ENCODE results near the gene ENTR1.
A peak's percentile ranks its signal among the peaks of the same experiment; 100 is the strongest.
"Not testable (repeated sequence)": the region's sequence is repeated elsewhere in the genome, so short reads cannot be mapped to it uniquely, and the experiment has no call there.

ENTR1 gene

DNA sequence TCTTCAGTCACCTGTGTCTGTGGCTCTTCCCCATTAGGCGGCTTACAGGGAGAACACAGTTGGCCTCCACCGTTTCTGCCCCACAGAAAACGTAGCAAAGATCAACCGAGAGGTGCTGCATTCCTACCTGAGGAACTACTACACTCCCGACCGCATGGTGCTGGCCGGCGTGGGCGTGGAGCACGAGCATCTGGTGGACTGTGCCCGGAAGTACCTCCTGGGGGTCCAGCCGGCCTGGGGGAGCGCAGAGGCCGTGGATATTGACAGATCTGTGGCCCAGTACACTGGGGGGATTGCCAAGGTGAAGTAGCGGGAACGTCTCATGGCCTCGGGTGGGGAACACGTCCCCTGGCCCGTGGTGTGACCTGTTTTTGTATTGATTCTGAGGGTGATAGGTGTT is 6.5 kb upstream of the ENTR1 start:
- DNase-seq (ENCODE audit: low spot score) = no peak
- Histone ChIP-seq H3K27ac (no peak overlapping the region), H3K4me3 (no peak overlapping the region)
- TF ChIP-seq, protein P1, sequence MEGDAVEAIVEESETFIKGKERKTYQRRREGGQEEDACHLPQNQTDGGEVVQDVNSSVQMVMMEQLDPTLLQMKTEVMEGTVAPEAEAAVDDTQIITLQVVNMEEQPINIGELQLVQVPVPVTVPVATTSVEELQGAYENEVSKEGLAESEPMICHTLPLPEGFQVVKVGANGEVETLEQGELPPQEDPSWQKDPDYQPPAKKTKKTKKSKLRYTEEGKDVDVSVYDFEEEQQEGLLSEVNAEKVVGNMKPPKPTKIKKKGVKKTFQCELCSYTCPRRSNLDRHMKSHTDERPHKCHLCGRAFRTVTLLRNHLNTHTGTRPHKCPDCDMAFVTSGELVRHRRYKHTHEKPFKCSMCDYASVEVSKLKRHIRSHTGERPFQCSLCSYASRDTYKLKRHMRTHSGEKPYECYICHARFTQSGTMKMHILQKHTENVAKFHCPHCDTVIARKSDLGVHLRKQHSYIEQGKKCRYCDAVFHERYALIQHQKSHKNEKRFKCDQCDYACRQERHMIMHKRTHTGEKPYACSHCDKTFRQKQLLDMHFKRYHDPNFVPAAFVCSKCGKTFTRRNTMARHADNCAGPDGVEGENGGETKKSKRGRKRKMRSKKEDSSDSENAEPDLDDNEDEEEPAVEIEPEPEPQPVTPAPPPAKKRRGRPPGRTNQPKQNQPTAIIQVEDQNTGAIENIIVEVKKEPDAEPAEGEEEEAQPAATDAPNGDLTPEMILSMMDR (IDR thresholded peaks at IDR 0.05) = no peak

GRCh38 chr9:136416427-136416826 is 6.0 kb upstream of the ENTR1 start:
- DNase-seq (ENCODE audit: low spot score) = no peak
- Histone ChIP-seq H3K27ac (no peak overlapping the region), H3K4me3 (no peak overlapping the region)
- TF ChIP-seq, protein P1 (IDR thresholded peaks at IDR 0.05) = no peak

DNA sequence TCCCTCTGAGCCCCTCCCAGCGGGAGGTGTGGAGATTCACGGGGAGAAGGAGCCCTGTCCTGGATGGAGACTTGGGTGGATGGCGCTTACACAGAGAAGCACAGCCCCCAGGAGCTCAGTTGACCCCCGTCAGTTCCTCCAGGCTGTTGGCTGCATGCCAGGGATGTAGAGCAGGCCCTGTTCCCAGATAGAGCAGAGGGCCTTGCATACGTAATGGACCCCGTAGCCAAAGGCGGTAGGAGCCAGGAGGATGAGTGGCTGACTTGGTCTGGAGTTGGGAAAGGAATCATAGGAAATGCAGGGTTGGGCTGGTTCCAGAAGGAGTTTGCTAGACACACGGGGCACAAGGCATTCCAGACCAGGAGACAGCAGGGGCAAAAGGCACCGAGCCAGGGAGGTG is 2.5 kb upstream of the ENTR1 start:
- H3K4me3 ChIP-seq = no peak overlapping the region
- TF ChIP-seq, protein P1 (IDR thresholded peaks at IDR 0.05) = no peak
- H3K27ac ChIP-seq = no peak overlapping the region
- no peak for DNase-seq (ENCODE audit: low spot score)

GRCh38 chr9:136411378-136411777 is 964 bp upstream of the ENTR1 start:
- H3K4me3 ChIP-seq = peak overlapping the region; percentile 97
- H3K27ac ChIP-seq = no peak overlapping the region
- DNase-seq (ENCODE audit: low spot score) = no peak
- TF ChIP-seq, protein P1 (IDR thresholded peaks at IDR 0.05) = no peak

DNA sequence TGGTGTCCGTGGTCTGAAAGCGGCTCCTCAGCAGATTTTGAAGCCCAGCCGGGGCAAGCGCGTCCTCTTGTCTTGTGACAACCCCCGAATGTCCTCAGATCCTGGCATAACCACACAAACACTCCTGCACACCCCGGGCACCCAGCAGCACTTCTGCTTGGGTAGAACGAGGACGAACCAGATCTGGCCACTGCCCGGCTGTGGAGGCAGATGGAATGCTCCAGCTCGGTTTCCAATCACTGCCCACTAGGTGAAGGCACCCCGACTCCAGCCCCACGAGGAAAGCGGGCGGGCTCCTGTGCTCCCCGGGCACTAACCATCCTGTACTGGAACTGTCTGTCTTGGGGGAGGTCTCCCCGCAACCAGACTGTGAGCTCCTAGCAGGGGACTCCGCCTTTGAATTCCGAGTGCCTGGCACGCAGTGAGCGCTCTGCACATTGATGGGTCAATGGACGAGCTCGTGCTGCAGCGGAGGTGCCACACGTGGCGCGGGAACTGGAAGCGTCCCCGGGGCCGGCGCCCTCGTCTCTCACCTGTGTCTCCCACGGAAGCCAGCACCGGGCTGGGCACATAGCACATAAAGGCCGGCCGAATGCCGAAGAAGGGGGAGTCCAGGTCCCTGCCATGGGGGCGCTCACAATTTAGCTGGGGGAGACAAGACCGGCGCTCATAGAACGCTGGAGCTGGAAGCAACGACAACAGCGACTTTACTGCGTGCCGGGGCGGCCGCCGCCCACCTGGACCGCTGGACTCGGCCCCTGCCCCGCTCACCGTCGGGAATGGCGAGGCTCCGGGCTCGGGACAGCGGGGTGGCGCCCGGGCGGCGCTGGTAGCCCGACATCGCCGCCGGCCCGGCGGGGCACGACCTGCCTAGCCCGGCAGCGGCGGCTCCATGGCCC is 608 bp downstream of the ENTR1 start:
- DNase-seq (ENCODE audit: low spot score) = no peak
- TF ChIP-seq, protein P1 (IDR thresholded peaks at IDR 0.05) = no peak
- Histone ChIP-seq H3K4me3 (peak overlapping the region; percentile 97), H3K27ac (peak overlapping the region in 1 of 2 donors; percentile 90)

GRCh38 chr9:136407911-136408310 is 2.5 kb downstream of the ENTR1 start:
- DNase-seq (ENCODE audit: low spot score) = no peak
- Histone ChIP-seq H3K4me3 (no peak overlapping the region), H3K27ac (no peak overlapping the region)
- TF ChIP-seq, protein P1 (IDR thresholded peaks at IDR 0.05) = no peak

DNA sequence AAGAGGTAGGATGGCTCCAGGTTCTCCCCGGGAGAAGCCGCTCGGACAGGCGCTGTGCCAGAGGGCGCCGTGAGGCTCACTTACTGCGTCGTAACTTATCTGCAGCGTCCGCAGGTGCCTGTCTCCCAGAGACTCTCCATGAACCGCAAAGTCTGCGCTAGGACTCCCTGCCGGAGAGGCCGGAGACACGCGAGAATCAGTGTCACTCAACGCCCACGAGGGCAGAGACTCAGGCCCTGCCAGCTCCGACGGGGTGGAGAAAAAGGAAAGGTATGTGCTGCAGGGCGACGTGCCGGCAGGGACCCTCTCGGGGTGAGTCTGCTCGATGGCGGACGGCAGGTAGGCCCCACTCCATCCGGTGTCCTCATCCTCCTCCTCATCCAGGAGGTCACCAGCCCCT is 3.4 kb downstream of the ENTR1 start:
- not testable (repeated sequence) for H3K27ac ChIP-seq; DNase-seq (ENCODE audit: low spot score)

GRCh38 chr9:136405904-136406303 is 4.5 kb downstream of the ENTR1 start:
- not testable (repeated sequence) for H3K27ac ChIP-seq; DNase-seq (ENCODE audit: low spot score); H3K4me3 ChIP-seq

More for the DNA sequence above, 3.4 kb downstream of the ENTR1 start:
- H3K4me3 ChIP-seq = not testable (repeated sequence)
